NT2/D1 (cell line): Measurements from ENCODE around the gene PNMA8A.

Experiments
- YY1 ChIP-seq: IDR thresholded peaks from 2 replicates; pipeline ENCODE4 v1.6.1; 2011; ENCODE audit not compliant: insufficient read length, insufficient read depth
- ZNF274 ChIP-seq: IDR thresholded peaks from 2 replicates; pipeline ENCODE4 v1.6.1; 2011; ENCODE audit warnings: mild to moderate bottlenecking, low read depth, low read length

DNA sequence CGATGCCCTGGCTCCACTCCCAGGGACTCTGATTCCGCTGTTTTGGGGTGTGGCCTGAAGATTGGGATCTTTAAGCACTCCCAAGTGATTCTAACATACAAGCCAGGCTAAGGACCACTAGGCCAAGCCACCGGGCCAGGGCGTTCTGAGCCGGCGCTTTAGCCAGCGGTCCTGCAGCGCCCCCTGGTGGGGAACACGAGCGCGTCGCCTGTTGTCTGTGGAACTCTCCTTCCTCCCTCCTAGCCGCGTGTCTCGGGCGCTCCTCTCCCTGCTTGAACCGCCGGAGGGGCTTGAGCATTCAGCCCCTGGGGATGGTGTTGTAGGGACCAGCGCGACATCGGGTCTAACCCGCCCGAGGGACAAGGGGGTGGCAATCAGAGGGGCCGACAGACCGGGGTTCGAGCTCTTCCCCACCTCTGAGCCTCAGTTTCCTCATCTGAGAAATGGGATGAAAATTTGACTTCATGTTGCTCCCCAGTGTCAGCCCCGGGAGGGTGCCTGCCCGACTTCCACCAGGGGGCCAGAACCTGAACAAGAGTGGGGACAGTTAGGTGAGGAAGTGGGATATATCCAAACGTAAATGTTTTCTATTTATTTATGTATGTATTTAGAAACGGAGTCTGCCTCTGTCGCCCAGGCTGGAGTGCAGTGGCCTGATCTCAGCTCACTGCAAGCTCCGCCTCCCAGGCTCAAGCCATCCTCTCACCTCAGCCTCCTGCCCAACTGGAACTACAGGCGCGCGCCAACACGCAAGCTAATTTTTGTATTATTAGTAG is 42.3 kb upstream of the PNMA8A start:
- TF ChIP-seq ZNF274 (no peak), YY1 (no peak)
